Cortex of kidney (tissue), 1 donor: ENCODE measurements around the gene GOLGA3.

Experiments
- DNase-seq: peaks from one replicate; lab custom pipeline; 2025; lab: John Stamatoyannopoulos, UW

GOLGA3 gene

GRCh38 chr12:132720606-132721345 lies 107.9 kb downstream of the GOLGA3 start:
- DNase-seq, result no peak

GRCh38 chr12:132719954-132720324 lies 108.7 kb downstream of the GOLGA3 start:
- no peak for DNase-seq

DNA sequence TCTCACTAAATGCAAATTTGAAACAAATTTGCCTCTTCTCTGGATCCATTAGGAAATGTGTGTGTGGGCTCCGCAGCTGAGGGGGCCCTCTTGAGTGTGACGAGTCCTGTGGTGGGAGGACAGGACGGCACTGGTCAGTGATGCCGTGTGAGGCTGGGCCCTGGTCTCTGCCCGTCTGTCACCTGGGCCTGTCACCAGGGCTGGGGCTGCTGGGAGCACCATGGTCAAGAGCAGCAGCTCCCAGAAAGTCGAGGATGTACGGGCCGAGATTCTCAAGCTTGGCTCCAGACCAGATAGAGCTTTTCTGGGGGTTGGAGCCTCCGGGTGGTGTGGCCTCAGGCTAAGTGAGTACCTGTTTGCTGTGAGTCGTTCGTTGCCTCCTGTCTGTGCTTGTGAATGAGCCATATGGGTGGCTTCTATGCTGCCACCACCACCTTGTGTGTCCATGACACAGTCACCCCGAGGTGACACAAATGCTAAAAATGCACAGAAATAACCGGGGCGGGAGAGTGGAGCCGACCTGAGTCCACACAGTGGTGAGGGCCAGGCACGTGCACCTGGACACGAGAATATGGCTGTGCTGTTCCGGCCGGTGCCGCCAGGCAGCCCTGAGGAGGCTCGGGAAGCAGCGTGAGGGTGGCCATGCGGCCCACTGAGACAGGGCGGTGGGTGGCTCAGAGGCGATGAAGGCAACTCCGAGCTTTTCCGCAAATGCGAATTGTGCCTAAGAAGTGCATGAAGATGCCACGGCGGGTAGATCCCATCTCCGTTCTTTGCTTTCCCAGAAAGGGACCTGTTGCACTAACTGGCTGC lies 109.3 kb downstream of the GOLGA3 start:
- no peak for DNase-seq
